OCI-LY7 (cell line): ENCODE results near the gene KRT9.

Experiments used
- EZH2phosphoT487 ChIP-seq: fragments of 200-600 bp; sonication (generic); IDR thresholded peaks from 2 replicates; pipeline ENCODE4 v1.6.1; 2018; ENCODE audit warnings: low read depth, borderline replicate concordance, mild to moderate bottlenecking, mixed run types, antibody characterized with exemption, low read length, moderate library complexity, mixed read lengths
- TF ChIP-seq, protein P1 (sequence below): fragments of 200-600 bp; sonication (generic); conservative IDR thresholded peaks from 2 replicates; pipeline ENCODE4 v1.5.1; 2014; ENCODE audit warnings: mild to moderate bottlenecking, antibody characterized with exemption, low read length, moderate library complexity, mixed read lengths

DNA sequence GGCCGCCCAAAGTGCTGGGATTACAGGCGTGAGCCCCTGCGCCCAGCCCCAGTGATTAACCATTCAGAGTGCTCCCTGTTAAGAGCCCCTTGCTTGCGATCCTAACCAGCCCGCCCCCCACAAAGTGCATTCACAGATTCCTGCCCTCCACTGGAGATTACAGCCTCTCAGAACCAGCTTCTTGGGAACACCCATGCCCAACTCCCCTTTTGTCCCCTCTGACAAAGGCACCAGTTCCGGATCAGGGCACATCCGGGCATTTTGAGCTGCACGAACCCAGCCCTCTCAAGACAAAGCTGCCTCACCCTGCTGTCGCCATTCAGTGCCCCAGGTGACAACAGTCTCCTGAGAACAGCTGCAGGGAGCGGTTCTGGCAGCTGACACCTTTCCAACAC is 42.9 kb downstream of the KRT9 start:
- TF ChIP-seq, protein P1, sequence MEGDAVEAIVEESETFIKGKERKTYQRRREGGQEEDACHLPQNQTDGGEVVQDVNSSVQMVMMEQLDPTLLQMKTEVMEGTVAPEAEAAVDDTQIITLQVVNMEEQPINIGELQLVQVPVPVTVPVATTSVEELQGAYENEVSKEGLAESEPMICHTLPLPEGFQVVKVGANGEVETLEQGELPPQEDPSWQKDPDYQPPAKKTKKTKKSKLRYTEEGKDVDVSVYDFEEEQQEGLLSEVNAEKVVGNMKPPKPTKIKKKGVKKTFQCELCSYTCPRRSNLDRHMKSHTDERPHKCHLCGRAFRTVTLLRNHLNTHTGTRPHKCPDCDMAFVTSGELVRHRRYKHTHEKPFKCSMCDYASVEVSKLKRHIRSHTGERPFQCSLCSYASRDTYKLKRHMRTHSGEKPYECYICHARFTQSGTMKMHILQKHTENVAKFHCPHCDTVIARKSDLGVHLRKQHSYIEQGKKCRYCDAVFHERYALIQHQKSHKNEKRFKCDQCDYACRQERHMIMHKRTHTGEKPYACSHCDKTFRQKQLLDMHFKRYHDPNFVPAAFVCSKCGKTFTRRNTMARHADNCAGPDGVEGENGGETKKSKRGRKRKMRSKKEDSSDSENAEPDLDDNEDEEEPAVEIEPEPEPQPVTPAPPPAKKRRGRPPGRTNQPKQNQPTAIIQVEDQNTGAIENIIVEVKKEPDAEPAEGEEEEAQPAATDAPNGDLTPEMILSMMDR = no peak
- TF ChIP-seq EZH2phosphoT487 = no peak
